SK-N-SH (cell line): ENCODE data around the gene PODN.

Experiments used
- CTCF ChIP-seq: fragments of 200-600 bp; sonication (generic); IDR thresholded peaks from 2 replicates; pipeline ENCODE4 v1.6.1; 2017; ENCODE audit warnings: antibody characterized with exemption, mild to moderate bottlenecking, moderate library complexity
- FOXM1 ChIP-seq: IDR thresholded peaks from 2 replicates; pipeline ENCODE4 v1.4.0; 2012; ENCODE audit warnings: low read depth, mild to moderate bottlenecking
- RAD21 ChIP-seq: IDR thresholded peaks from 2 replicates; pipeline ENCODE4 v1.6.1; 2012; ENCODE audit warnings: mild to moderate bottlenecking, low read length

GRCh38 chr1:53087332-53088285 is 25.6 kb downstream of the PODN start:
- TF ChIP-seq CTCF (no peak), FOXM1 (no peak), RAD21 (no peak)
